BLaER1 (cell line): ENCODE measurements around the gene ATP5F1C.

Source experiments
- H3K27ac ChIP-seq: shearing (Covaris generic); formaldehyde crosslinking; 2 replicates; pipeline ENCODE4 v1.8.1; 2022
- H3K27me3 ChIP-seq: shearing (Covaris generic); formaldehyde crosslinking; 2 replicates; pipeline ENCODE4 v1.8.1; 2022
- H3K36me3 ChIP-seq: shearing (Covaris generic); formaldehyde crosslinking; 2 replicates; pipeline ENCODE4 v1.8.1; 2022
- H3K4me1 ChIP-seq: shearing (Covaris generic); formaldehyde crosslinking; 2 replicates; pipeline ENCODE4 v1.8.1; 2022
- H3K4me2 ChIP-seq: shearing (Covaris generic); formaldehyde crosslinking; 2 replicates; pipeline ENCODE4 v1.8.1; 2022
- H3K4me3 ChIP-seq: shearing (Covaris generic); formaldehyde crosslinking; 2 replicates; pipeline ENCODE4 v1.8.1; 2022
- H3K9ac ChIP-seq: shearing (Covaris generic); formaldehyde crosslinking; 2 replicates; pipeline ENCODE4 v1.8.1; 2022
- H3K9me3 ChIP-seq: shearing (Covaris generic); formaldehyde crosslinking; 2 replicates; pipeline ENCODE4 v1.8.1; 2022
- H4K20me1 ChIP-seq: shearing (Covaris generic); formaldehyde crosslinking; 2 replicates; pipeline ENCODE4 v1.8.1; 2022
- Cebpa-rat ChIP-seq: shearing (Covaris generic); IDR thresholded peaks from 2 replicates; pipeline ENCODE4 v1.8.1; 2022

The ATP5F1C gene

GRCh38 chr10:7789390-7789789, 1.4 kb downstream of the ATP5F1C start:
- no peaks in the 10 kb centered on the region for H3K27me3 ChIP-seq
- H3K9ac ChIP-seq: peak overlapping the region; percentile 98
- H3K36me3 ChIP-seq: peaks cover 39% of the 10 kb centered on the region
- H3K9me3 ChIP-seq: no peaks in the 10 kb centered on the region
- peaks cover 51% of the 10 kb centered on the region for H3K4me1 ChIP-seq
- peaks cover 96% of the 10 kb centered on the region for H4K20me1 ChIP-seq
- no peak for TF ChIP-seq Cebpa-rat
- H3K27ac ChIP-seq: peak overlapping the region; percentile 96; the same call in 1 of the 2 replicates
- peak overlapping the region; percentile 98 for H3K4me3 ChIP-seq
- peak overlapping the region; percentile 95 for H3K4me2 ChIP-seq

GRCh38 chr10:7792541-7792940, 4.6 kb downstream of the ATP5F1C start:
- Histone ChIP-seq H3K27ac (no peak overlapping the region), H3K4me3 (no peak overlapping the region), H3K9ac (no peak overlapping the region), H4K20me1 (peaks cover 96% of the 10 kb centered on the region), H3K4me2 (no peak overlapping the region), H3K36me3 (peaks cover 54% of the 10 kb centered on the region), H3K9me3 (no peaks in the 10 kb centered on the region), H3K27me3 (no peaks in the 10 kb centered on the region), H3K4me1 (peaks cover 27% of the 10 kb centered on the region)
- TF ChIP-seq Cebpa-rat: no peak

- no peak overlapping the region for H3K4me3 ChIP-seq
- TF ChIP-seq Cebpa-rat: no peak
- H3K9ac ChIP-seq: no peak overlapping the region
- H3K27me3 ChIP-seq: no peaks in the 10 kb centered on the region
- H3K27ac ChIP-seq: no peak overlapping the region
- H3K4me1 ChIP-seq: peaks cover 22% of the 10 kb centered on the region
- H3K9me3 ChIP-seq: no peaks in the 10 kb centered on the region
- peaks cover 73% of the 10 kb centered on the region for H3K36me3 ChIP-seq
- no peak overlapping the region for H3K4me2 ChIP-seq
- peaks cover 91% of the 10 kb centered on the region for H4K20me1 ChIP-seq
Measured at GRCh38 chr10:7794251-7795026, 6.5 kb downstream of the ATP5F1C start.

DNA sequence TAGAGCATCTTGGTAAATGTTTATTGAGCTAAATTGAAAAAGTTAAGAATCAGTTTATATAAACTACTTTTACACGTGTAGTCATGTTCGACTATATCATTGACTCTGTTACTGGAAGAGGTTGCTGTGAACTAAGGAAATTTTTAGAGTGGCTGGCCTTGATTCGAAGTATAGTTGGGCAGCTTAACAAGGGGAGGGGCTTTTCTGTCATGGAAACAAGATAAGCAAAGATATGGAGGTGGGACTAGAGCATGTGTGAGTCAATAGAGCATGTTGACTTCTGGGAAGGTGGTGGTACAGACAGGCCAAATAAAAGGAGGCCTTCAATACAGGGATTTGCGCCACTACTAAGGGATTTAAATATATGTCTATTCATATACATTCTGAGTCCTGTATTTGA, 7.6 kb downstream of the ATP5F1C start:
- Histone ChIP-seq H3K9me3 (no peaks in the 10 kb centered on the region), H3K4me3 (no peak overlapping the region), H4K20me1 (peaks cover 82% of the 10 kb centered on the region), H3K27ac (no peak overlapping the region), H3K4me2 (no peak overlapping the region), H3K36me3 (peaks cover 83% of the 10 kb centered on the region), H3K4me1 (peaks cover 11% of the 10 kb centered on the region; the same call in 1 of the 2 replicates), H3K9ac (no peak overlapping the region), H3K27me3 (no peaks in the 10 kb centered on the region)
- TF ChIP-seq Cebpa-rat: no peak

- Histone ChIP-seq H3K4me2 (no peak overlapping the region), H3K36me3 (peaks cover 84% of the 10 kb centered on the region), H3K27ac (no peak overlapping the region), H3K27me3 (no peaks in the 10 kb centered on the region), H4K20me1 (peaks cover 73% of the 10 kb centered on the region), H3K9ac (no peak overlapping the region), H3K4me3 (no peak overlapping the region), H3K9me3 (no peaks in the 10 kb centered on the region), H3K4me1 (no peaks in the 10 kb centered on the region)
- TF ChIP-seq Cebpa-rat: no peak
Measured at GRCh38 chr10:7797582-7797981, 9.6 kb downstream of the ATP5F1C start.

DNA sequence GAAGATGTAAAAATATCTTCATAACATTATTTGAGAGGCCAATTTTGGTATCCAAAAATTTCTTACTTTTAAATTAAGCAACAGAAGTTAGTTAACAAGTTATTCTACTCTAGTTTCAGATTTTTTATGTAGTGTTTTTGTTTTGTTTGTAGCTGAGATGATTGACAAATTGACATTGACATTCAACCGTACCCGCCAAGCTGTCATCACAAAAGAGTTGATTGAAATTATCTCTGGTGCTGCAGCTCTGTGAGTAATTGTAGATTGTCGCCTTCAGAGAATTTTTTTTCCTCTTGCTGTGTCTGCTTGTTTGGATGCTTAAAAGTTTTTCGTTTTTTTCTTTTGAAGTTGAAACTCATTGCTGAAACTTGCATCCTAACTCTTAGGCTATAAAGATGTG, 14.6 kb downstream of the ATP5F1C start:
- no peaks in the 10 kb centered on the region for H3K9me3 ChIP-seq
- H3K9ac ChIP-seq: no peak overlapping the region
- H3K4me3 ChIP-seq: no peak overlapping the region
- no peaks in the 10 kb centered on the region for H3K4me1 ChIP-seq
- no peak for TF ChIP-seq Cebpa-rat
- H3K27ac ChIP-seq: no peak overlapping the region
- no peaks in the 10 kb centered on the region for H3K27me3 ChIP-seq
- no peak overlapping the region for H3K4me2 ChIP-seq
- H3K36me3 ChIP-seq: peaks cover 100% of the 10 kb centered on the region
- H4K20me1 ChIP-seq: peaks cover 51% of the 10 kb centered on the region

- peaks cover 42% of the 10 kb centered on the region; the same call in 1 of the 2 replicates for H4K20me1 ChIP-seq
Measured at GRCh38 chr10:7804216-7804615, 16.2 kb downstream of the ATP5F1C start.

GRCh38 chr10:7804741-7805140, 16.8 kb downstream of the ATP5F1C start:
- peaks cover 42% of the 10 kb centered on the region; the same call in 1 of the 2 replicates for H4K20me1 ChIP-seq

More at GRCh38 chr10:7804216-7804615, 16.2 kb downstream of the ATP5F1C start:
- H3K4me1 ChIP-seq: no peaks in the 10 kb centered on the region
- no peak overlapping the region for H3K9ac ChIP-seq
- no peak overlapping the region for H3K4me2 ChIP-seq
- no peak overlapping the region for H3K27ac ChIP-seq
- no peak overlapping the region for H3K4me3 ChIP-seq
- H3K27me3 ChIP-seq: no peaks in the 10 kb centered on the region
- TF ChIP-seq Cebpa-rat: no peak
- peaks cover 99% of the 10 kb centered on the region for H3K36me3 ChIP-seq
- no peaks in the 10 kb centered on the region for H3K9me3 ChIP-seq

DNA sequence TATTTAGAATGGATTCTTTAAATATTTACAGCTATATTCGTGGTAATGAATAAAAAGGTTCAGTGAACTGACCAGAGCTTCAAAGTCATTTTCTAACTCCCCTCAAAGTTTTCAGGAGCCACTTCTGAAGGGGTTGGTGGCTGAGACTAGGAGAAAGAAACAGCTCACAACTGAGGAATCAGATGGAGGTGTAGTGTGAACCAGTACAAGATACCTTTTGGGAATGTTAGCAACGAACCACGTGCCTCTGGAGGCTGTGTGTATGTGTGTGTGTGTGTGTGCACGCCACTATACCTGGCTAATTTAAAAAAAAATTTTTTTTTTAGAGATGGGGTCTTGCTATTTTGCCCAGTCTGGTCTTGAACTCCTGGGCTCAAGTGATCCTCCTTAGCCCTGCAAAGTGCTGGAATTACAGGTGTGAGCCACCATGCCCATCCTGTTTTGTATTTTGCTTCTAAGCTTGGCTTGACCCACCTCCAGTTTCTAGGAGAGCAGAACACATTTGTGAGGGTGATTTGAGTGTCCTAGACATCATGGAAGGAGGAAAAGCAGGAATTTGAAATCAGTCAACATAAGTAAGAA, 20.8 kb downstream of the ATP5F1C start:
- H3K9me3 ChIP-seq: no peaks in the 10 kb centered on the region
- peaks cover 59% of the 10 kb centered on the region for H3K36me3 ChIP-seq
- H4K20me1 ChIP-seq: peaks cover 18% of the 10 kb centered on the region; the same call in 1 of the 2 replicates
- no peaks in the 10 kb centered on the region for H3K27me3 ChIP-seq
- H3K4me1 ChIP-seq: no peaks in the 10 kb centered on the region
- H3K4me2 ChIP-seq: no peak overlapping the region
- no peak overlapping the region for H3K9ac ChIP-seq
- TF ChIP-seq Cebpa-rat: no peak
- H3K27ac ChIP-seq: no peak overlapping the region
- H3K4me3 ChIP-seq: no peak overlapping the region

More at GRCh38 chr10:7804741-7805140, 16.8 kb downstream of the ATP5F1C start:
- no peak overlapping the region for H3K4me3 ChIP-seq
- H3K4me2 ChIP-seq: no peak overlapping the region
- H3K27ac ChIP-seq: no peak overlapping the region
- H3K27me3 ChIP-seq: no peaks in the 10 kb centered on the region
- no peak for TF ChIP-seq Cebpa-rat
- H3K36me3 ChIP-seq: peaks cover 98% of the 10 kb centered on the region
- no peaks in the 10 kb centered on the region for H3K4me1 ChIP-seq
- H3K9ac ChIP-seq: no peak overlapping the region
- H3K9me3 ChIP-seq: no peaks in the 10 kb centered on the region

DNA sequence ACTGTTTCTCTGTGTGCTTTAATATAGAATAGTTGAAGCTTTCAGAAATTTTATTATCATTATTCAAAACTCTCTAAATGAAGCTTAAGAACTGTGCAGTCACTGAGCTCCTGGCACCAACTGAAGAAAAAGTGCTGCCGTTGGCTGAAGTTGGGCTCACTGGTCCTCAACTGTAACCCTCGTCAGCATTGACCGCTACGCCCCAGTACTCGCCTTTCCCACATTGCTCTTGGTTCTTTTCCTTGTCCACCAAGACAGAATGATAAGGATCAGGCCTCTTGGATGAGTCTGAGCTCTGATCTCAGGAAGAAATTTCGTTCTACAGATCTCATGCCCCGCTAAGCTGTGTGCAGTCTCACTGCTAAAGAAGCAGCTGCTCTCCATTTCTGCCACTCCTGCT, 22.5 kb downstream of the ATP5F1C start:
- H3K36me3 ChIP-seq: peaks cover 42% of the 10 kb centered on the region
- H3K4me3 ChIP-seq: no peak overlapping the region
- H3K9ac ChIP-seq: no peak overlapping the region
- no peak for TF ChIP-seq Cebpa-rat
- no peaks in the 10 kb centered on the region for H3K27me3 ChIP-seq
- H3K4me2 ChIP-seq: no peak overlapping the region
- no peaks in the 10 kb centered on the region for H3K4me1 ChIP-seq
- H3K9me3 ChIP-seq: no peaks in the 10 kb centered on the region
- peaks cover 5% of the 10 kb centered on the region; the same call in 1 of the 2 replicates for H4K20me1 ChIP-seq
- no peak overlapping the region for H3K27ac ChIP-seq
